Mononuclear cell (primary cell): ENCODE data around the gene LINC01488. TPM values are rescaled to one million over a fixed set of nuclear protein-coding genes. Genes with fewer than 3 reads are reported as not detected.

Experiments
- H3K27me3 ChIP-seq: 2 replicates; pipeline ENCODE4 v1.6.0; 2011; ENCODE audit warnings: low read length, control low read depth; ENCODE audit not compliant: insufficient read depth
- H3K4me1 ChIP-seq: 2 replicates; pipeline ENCODE4 v1.5.1; 2011; ENCODE audit warnings: mild to moderate bottlenecking, low read length, control low read depth; ENCODE audit not compliant: insufficient read depth
- H3K4me3 ChIP-seq: 2 replicates; pipeline ENCODE4 v1.5.1; 2011; ENCODE audit warnings: mild to moderate bottlenecking, low read length, moderate library complexity
- H3K9me3 ChIP-seq: 2 replicates; pipeline ENCODE4 v1.5.1; 2011; ENCODE audit warnings: low read depth, mild to moderate bottlenecking, control low read depth, low read length
- total RNA-seq: library from RNA; depleted of rRNA; stranded (reverse); fragments of >200 nt; gene quantifications from one replicate; pipeline ENCODE4 v1.2.3, GENCODE V29; 2012

Gene LINC01488
- total RNA-seq, 1 donor: not detected

DNA sequence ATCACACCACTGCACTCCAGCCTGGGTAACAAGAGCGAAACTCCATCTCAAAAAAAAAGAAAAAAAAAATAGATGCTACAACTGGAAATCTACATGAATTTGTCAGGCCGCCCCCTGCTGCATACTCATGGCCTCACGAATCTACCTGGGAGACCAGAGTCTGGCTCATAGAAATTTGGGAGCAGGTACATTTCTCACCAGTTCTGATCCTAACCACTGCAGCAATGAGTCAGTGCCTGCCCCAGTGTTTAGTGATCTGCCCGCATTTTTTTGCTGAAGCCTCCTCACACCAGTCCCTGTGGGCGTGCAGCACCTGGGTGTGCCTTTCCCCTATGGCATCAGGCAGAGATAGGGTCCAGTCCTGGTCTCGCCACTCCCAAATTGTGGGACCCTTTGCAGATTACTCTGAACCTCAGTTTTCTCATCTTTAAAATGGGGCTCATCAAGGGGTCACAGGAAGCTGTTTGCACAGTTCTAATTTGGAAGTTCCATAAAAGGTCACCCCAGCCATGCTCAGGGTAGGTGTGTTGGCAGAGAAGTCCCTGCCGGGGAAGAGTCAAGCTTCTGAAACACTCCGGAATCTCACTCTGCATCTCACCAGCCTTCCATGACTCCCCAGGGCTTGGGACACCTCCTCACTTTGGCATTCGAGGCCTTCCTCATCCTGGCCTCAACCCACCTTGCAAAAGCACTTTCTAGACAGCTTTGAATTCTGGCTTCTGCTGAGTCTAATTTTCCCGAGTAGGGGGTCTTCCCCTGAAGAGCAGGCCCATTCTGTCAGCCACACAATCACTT is 39.3 kb upstream of the LINC01488 start:
- Histone ChIP-seq H3K4me3 (no peak overlapping the region), H3K4me1 (peaks cover 33% of the 10 kb centered on the region), H3K9me3 (no peaks in the 10 kb centered on the region), H3K27me3 (peaks cover 5% of the 10 kb centered on the region)

DNA sequence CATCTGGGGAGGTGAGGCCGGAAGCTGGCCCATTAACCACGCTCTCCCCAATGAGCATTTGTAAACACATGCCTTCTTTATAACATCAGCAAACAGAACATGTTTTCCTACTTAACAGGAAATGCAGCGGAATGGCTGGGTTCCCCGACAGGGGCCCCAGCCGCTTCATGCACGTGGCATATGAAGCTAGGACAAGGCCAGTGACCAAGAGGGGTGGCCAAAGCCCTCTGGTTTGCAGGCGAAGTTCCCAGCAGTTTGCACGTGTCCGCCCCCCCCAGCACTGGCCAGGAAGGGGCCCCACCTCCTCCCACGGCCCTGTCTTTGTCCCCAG is 38.7 kb upstream of the LINC01488 start:
- H3K4me1 ChIP-seq: peaks cover 33% of the 10 kb centered on the region
- no peak overlapping the region for H3K4me3 ChIP-seq
- H3K9me3 ChIP-seq: no peaks in the 10 kb centered on the region
- H3K27me3 ChIP-seq: peaks cover 5% of the 10 kb centered on the region

DNA sequence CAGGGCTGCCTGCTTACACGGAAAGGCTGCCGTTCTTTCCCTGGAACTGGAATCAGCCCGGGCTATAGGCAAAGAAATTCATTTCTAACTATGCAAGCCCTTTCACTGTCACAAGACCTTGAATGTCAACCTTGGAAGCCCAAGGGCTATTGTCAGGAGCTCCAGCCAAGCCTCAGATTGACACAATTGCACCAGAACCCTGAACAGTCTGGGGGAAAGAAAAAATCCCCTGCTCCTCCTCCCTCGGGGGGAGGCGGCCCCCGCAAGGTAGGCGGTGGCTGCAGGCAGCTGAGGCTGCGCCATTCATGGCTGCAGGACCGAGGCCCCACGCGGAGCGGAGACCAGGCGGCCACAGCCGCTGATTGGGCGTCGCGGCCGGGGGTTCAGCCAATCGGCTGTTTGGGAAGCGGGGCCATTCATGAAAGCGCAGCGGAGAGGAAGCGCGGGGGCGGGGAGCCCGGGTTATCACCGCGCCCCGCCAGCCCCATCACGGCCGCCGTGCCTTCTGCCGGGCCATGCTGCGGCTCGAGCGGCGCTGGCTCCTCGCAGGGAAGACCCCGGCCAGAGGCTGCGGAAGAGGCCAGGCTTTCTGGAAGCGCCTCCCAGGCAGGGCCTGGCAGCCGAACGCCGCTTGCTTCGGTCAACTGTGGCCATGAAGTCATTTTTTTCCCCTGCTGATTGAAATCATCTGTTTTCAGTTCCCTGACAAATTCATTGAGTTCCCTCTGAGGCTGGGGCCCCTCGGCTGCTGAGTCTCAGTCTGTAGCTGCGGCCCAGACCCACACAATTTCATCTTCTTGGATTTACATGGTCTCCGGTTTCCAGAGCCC is 38.1 kb upstream of the LINC01488 start:
- peaks cover 5% of the 10 kb centered on the region for H3K27me3 ChIP-seq
- no peak overlapping the region for H3K4me3 ChIP-seq

DNA sequence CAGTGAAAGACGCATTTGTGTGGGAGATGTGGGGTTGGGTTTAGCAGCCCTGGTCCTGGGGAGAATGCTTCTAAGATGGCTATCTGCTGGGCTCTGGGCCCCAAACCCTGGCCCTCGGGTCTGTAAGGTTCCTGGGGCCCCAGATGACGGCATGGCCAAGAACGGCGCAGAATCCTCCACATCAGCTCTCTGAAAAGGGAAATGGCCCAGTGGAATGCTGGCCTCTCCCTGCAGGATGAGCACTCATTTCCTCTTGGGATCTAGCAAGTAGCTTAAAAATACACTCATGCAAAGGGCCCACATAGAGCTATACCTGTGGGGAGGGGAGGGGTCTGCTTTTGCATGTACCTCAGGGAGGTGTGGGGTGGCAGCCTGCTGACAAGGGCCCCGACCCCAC is 37.5 kb upstream of the LINC01488 start:
- peaks cover 9% of the 10 kb centered on the region for H3K27me3 ChIP-seq
- H3K4me1 ChIP-seq: peaks cover 33% of the 10 kb centered on the region
- no peaks in the 10 kb centered on the region for H3K9me3 ChIP-seq
- H3K4me3 ChIP-seq: no peak overlapping the region

More for the DNA sequence above, 38.1 kb upstream of the LINC01488 start:
- Histone ChIP-seq H3K9me3 (no peaks in the 10 kb centered on the region), H3K4me1 (peaks cover 33% of the 10 kb centered on the region)

DNA sequence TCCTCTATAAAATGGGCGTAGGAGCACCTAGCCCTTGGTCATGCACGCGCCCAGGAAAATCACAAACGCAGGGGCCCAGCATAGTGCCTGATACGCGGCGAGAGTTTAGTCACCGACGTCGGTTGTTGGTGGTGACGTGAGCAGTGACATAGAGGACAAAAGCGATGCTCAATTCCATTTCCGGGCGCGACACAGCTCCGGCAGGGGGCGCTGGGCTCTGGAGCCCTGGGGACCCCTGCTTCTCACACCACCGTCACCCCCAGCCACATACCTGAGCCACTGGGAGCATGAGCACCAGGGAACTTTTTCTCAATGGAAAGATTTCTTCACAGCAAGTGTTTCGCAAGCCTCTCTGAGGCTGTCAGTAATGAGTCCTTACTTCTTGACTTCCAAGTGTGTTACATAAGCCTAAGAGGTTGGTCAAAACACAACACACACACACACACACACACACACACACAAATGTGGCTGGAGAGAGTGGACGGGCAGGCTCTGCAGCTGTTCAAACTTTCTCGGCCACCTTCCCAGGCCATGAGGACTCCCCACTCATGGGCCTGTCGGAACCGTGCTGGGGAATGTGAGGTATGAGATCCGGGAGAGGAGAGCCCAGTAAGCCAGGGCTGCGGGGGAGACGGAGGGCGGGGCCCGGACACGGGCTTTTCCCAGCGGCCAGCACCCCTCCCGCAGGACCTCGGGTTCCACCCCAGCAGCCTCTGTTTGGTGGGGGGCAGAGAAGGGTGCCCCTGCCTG is 36.9 kb upstream of the LINC01488 start:
- Histone ChIP-seq H3K27me3 (peaks cover 10% of the 10 kb centered on the region), H3K4me3 (no peak overlapping the region), H3K9me3 (no peaks in the 10 kb centered on the region), H3K4me1 (peaks cover 33% of the 10 kb centered on the region)

DNA sequence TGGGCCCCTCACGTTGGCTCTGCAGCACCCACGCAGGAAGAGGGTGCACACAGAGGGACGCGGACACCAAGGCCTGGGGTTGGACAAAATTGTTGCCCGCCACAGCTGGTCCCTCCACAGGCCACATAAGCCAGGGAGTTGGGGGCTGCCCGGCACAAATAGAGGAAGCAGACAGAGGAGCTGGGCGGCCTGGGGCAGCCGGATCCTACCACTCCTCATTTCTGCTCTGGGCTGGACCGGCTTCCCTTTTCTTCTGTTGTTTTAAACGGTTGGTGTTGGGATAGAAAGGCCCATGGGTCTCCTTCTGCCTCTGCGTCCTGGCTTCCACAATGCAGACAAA is 36.4 kb upstream of the LINC01488 start:
- no peak overlapping the region for H3K4me3 ChIP-seq
- peaks cover 33% of the 10 kb centered on the region for H3K4me1 ChIP-seq
- H3K27me3 ChIP-seq: peaks cover 11% of the 10 kb centered on the region
- H3K9me3 ChIP-seq: no peaks in the 10 kb centered on the region

DNA sequence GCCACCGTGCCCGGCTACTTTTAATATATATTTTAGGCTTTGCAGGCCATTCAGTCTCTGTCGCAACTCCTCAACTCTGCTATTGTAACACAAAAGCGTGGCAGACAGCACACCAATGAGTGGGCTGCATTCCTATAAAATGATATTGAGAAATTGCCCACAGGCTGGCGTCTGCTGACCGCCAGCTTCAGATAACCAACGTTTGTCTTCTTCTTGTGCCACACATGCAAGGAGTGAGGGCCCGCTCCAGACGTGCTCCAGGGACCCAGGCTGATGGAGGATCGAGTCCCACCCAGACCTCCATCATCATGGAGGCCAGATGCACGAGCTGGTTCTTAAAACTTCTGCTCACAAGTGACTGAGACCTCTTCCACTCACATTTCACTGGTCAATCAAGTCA is 35.4 kb upstream of the LINC01488 start:
- H3K9me3 ChIP-seq: no peaks in the 10 kb centered on the region
- H3K4me1 ChIP-seq: peaks cover 33% of the 10 kb centered on the region
- H3K27me3 ChIP-seq: peaks cover 18% of the 10 kb centered on the region
- no peak overlapping the region for H3K4me3 ChIP-seq

DNA sequence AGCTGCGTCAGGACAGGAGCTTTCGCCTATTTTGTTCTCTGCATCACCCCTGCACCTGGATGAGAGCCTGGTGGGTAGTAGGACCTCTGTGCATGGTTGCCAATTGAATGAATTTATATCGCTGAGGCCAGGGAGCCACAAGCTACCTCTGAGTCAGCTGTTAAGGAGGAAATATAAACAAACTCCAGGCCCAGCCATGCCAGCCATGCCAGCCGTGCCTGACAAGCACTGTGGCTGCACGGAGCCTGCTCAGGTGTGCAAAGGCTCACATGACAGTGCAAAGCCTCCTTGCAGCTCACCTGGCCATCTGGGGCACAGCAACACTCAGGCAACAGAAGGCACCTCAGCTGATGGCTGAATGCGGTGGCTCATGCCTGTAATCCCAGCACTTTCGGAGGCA is 33.7 kb upstream of the LINC01488 start:
- Histone ChIP-seq H3K4me1 (peaks cover 30% of the 10 kb centered on the region), H3K4me3 (no peak overlapping the region), H3K9me3 (no peaks in the 10 kb centered on the region), H3K27me3 (peaks cover 16% of the 10 kb centered on the region)

DNA sequence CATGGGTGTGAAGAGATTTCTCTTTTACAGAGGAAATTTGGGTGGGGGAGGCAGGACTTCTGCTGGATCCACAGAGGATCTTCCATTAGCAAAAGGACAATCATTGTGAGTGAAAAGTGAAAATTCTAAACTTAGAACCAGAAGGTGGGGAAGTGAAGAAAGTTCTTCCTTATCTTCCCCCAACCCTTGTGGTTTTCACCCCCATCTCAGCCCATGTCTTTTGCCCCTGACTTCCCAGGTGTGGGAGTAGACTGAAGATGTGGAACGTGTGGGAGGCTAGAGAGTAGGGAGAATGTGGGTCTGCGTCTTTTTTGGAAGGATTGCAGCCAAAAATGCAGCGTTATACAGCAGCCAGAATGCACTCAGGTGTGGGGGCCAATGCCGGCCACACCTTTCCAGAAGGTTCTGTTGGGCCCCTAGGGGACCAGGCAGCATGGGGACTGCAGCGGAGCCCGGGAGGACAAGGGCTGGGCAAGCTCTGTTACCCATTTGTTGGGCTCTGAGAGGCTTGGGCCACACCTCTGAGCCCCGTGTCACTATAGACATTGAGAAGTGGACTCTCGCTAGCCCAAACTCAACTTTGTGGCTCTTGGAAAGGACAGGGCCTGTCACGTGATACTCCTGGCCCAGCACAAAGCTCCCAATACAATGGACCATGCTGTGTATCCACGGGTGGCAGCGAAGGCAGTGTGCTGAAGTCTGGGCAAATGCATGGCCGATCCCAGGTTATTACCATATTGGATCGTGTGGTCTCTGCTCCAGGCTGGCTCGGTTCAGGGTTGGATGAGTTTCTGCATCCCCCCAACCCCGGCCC is 32.8 kb upstream of the LINC01488 start:
- no peaks in the 10 kb centered on the region for H3K9me3 ChIP-seq
- H3K27me3 ChIP-seq: peaks cover 16% of the 10 kb centered on the region

DNA sequence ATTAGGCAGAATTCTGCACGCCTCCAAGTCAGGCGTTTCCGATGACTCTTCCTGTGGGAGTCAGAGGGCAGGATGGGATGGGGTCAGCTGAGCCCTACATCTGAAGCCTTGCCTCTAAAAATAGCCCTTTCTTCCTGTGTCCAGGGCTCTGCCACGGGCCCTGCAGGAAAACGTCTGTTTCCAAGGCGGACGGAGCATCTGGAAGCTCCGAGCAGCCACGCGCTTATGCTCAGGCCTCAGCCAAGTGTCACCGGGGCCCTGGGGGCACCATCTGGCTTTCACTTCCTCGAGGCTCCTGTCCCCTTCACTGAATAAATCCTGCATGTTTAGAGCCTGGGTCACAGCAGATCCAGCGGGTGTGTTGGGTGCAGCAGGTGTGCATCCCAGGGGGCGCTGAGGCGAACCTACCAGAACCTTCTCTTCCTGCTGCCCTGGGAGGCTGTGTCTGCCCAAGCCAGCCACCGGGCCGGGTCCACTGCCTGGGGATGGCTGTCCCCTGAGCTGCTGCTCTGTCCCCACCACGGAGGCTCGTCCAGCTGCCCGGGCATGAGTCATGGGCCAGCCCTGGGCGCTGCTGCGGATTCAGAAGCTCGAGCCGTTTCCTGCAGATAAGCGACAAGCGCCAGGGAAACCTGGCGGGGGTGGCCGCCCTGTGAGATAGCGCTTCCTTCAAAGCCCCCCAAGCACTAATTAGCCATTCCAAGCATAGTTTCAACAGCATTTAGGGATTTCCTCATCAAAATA is 32.0 kb upstream of the LINC01488 start:
- Histone ChIP-seq H3K4me3 (no peak overlapping the region), H3K9me3 (no peaks in the 10 kb centered on the region), H3K4me1 (peaks cover 13% of the 10 kb centered on the region), H3K27me3 (peaks cover 14% of the 10 kb centered on the region)

More for the DNA sequence above, 32.8 kb upstream of the LINC01488 start:
- H3K4me3 ChIP-seq: no peak overlapping the region
- peaks cover 21% of the 10 kb centered on the region for H3K4me1 ChIP-seq

DNA sequence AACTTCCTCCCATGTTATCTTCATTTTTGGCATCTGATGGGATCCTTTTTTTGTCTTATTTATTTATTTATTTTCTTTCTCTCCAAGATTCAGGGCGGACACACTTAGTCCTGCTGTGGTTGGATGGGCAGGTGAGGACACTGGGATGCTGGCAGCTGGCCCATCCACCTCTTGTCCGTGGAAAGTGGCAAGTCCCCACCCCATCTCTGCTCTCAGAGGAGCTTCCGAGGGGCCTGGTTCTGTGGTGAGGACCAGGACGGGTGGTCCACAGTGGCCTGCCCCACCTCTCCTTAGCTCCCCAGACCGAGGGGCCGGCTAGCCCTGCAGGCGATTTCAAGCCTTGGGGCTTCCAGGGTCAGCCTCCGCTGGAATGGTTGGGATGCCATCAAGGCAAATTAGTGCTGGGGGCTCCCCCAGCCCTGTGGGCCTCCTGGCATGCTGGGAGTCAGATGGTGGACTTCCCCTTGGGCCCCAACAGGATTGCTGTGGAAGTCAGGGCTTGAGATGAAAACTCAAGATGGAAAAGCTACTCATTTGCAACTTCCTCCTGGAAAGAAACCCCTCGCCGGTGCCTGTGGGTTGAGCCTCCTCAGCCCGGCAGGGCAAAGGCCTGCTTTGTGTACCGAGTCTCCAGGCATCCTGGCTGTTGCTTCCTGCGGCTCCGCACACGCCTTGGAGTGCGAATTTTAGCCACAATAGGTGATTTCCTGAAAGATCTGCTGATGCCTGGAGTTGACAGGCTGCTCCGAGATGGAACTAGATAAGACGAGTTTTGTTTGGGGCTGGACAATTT is 31.2 kb upstream of the LINC01488 start:
- Histone ChIP-seq H3K9me3 (no peaks in the 10 kb centered on the region), H3K4me3 (no peak overlapping the region), H3K4me1 (peaks cover 5% of the 10 kb centered on the region), H3K27me3 (peaks cover 14% of the 10 kb centered on the region)

DNA sequence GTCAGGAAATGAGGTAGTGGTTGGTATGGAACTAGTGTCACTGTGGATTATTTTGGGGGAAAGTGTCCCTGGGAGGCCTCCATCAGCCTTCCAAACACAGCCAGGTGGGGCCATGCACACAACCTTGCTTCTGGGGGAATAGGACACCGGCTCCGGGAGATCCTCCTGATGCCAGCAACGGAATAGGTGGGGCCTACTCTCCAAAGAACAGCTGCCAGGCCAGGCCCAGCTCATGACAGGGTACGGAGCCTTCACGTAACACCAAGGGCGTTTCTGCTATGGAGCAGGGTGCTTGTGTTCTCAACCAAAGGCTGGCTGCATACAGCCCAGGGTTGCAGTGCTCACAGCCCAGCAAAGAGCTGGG is 30.6 kb upstream of the LINC01488 start:
- H3K27me3 ChIP-seq: peaks cover 14% of the 10 kb centered on the region
- no peaks in the 10 kb centered on the region for H3K9me3 ChIP-seq
- no peak overlapping the region for H3K4me3 ChIP-seq
- no peaks in the 10 kb centered on the region for H3K4me1 ChIP-seq

DNA sequence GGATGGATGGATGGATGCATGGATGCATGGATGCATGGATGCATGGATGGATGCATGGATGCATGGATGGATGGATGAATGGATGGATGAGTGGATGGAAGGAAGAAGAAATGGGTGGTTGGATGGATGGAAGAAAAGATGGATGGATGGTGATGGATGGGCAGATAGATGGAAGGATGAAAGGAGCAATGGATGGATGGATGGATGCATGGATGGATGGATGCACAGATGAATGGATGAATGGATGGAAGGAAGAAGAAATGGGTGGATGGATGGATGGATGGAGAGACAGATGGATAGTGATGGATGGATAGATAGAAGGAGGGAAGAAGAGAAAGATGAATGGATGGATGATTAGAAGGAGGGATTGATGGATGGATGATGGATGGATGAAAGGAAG is 30.2 kb upstream of the LINC01488 start:
- H3K4me3 ChIP-seq: no peak overlapping the region

More for the DNA sequence above, 30.2 kb upstream of the LINC01488 start:
- Histone ChIP-seq H3K9me3 (no peaks in the 10 kb centered on the region), H3K27me3 (peaks cover 14% of the 10 kb centered on the region), H3K4me1 (no peaks in the 10 kb centered on the region)
